ENCODE data around the gene AHRR. TPM values are rescaled to one million over a fixed set of nuclear protein-coding genes. Genes with fewer than 3 reads are reported as not detected.
"Not testable (repeated sequence)": the region's sequence is repeated elsewhere in the genome, so short reads cannot be mapped to it uniquely, and the experiment has no call there.

Gene AHRR
- total RNA-seq, 1 donor from 2014 or later = 7.4 TPM

DNA sequence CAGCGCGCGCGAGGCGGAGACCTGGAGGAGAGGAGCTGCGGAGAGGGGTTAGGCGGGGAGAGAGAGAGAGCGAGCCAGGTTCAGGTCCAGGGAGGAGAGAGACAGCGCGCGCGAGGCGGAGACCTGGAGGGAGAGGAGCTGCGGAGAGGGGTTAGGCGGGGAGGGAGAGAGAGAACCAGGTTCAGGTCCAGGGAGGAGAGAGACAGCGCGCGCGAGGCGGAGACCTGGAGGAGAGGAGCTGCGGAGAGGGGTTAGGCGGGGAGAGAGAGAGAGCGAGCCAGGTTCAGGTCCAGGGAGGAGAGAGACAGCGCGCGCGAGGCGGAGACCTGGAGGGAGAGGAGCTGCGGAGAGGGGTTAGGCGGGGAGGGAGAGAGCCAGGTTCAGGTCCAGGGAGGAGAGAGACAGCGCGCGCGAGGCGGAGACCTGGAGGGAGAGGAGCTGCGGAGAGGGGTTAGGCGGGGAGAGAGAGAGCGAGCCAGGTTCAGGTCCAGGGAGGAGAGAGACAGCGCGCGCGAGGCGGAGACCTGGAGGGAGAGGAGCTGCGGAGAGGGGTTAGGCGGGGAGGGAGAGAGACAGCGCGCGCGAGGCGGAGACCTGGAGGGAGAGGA is 152.8 kb downstream of the AHRR start:
- not testable (repeated sequence) for DNase-seq (ENCODE audit: low spot score)

DNA sequence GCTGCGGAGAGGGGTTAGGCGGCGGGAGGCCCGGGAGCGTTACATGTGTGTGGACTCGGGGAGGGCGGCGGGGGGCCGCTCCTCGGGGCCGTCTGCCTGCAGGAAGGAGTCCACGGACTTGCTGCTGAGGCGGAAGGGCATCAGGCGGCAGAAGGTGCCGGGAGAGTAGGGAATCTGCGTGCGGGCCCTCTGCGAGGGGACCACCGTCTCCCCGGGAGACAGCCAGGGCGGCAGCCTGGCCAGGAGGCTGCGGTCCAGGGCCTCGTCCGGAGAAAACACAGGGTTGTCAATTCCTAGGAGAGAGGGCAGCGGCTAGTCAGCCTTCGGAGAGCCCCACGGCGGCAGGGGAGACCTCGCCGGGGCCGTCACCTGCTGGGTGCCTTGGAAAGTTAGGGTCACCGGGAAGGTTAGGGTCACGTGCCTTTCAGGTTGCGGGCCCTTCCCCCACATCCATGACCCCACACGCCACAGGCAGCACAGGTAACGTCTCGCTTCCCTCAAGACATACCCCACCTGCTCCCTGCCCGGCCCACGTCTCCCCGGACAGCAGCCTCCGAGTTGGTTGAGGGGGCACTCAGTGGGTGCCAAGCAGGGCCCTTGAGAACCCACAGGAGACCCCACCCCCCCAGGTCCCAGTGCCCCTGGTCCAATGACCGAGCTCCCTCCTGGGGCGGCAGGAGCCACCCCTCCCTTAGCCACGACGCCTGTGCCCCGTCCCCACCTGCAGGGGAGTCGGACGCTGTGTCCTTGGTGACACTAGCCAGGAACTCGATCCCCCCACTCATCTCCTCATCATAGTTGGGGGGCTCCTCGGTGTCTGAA is 153.5 kb downstream of the AHRR start:
- DNase-seq (ENCODE audit: low spot score) = no peak

- no peak for DNase-seq (ENCODE audit: low spot score)
Observed at GRCh38 chr5:475704-476101, 154.2 kb downstream of the AHRR start.

DNA sequence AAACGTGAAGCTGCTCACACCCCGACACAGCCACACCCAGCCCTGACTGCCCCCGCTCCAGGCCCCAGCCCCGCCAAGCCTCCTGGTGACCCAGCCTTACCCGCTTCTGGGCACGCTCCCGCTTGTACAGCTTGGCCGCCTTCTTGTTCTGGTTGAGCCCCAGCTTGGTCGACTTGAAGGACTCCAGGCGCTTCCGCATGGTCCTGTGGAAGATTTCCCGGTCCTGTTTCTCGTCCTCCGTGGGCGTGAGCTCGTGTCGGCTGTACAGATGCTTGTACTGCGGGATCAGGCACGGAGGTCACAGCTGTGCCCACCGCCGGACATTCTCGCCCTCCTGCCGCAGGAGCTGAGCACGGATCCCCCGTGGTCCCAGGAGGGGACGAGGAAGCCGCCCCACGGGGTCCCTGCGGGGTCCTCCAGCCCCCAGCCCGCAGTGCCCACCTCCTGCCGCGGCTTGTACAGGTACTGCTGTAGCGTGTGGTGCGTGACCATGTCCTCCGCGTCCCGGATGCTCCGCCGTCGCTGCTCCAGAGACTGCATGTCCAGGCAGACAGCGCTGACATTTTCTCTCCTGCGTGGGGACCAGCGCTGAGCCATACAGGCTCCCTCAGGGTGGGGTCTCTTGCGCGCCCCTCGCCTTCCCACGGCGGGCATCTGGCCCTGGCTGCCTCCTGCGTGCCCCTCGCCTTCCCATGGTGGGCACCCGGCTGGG is 154.7 kb downstream of the AHRR start:
- no peak for DNase-seq (ENCODE audit: low spot score)

- no peak for DNase-seq (ENCODE audit: low spot score)
Observed at GRCh38 chr5:476814-477175, 155.3 kb downstream of the AHRR start.

GRCh38 chr5:477247-477646 is 155.7 kb downstream of the AHRR start:
- DNase-seq (ENCODE audit: low spot score) = no peak

DNA sequence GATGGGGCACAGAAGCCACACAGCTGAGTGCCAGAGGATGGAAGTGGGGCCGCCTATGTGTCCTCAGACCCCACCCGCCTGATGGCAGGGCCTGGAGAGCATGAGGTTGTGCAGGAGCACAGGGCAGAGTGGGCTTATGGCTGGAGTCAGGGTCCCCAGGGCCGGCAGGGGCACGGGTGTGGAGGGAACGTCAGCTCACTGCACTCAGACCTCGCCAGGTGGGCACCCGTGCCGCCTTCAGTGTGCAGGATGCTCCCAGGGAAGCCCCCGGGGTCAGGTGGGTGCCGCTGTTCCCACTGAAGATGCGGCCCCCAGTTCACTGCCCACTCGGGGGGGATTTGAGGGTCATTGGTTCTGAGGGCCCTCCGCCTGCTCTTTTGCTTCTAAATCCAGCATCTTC is 156.4 kb downstream of the AHRR start:
- no peak for DNase-seq (ENCODE audit: low spot score)

DNA sequence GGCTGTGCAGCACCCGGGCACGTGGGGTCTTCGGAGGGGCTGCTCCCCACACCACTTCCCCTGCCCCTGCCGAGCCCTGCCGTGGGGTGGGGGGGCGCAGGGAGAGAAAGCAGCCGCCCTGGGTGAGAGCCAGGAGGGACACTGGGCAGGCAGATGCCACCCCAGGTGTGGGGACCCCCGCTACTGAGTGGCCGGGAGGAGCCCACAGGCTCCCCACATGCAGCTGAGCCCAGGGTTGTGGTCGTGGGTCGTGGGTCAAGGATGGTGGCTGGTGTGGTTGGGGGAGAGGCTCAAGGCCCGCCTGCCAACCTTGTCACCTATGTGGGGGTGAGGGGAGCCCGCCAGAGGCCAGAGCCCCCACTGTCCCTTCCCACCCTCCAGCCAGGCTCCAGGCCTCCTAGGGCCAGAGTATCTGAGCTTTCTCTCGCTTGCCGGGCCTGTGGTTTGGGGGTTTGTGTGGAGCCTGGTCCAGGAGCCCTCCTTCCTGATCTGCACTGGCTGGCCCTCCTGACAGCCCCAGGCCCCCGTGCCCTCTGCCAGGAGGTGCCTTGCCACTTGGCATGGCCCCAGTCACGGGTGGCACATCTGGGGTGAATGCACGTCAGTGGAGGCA is 157.0 kb downstream of the AHRR start:
- DNase-seq (ENCODE audit: low spot score) = no peak

DNA sequence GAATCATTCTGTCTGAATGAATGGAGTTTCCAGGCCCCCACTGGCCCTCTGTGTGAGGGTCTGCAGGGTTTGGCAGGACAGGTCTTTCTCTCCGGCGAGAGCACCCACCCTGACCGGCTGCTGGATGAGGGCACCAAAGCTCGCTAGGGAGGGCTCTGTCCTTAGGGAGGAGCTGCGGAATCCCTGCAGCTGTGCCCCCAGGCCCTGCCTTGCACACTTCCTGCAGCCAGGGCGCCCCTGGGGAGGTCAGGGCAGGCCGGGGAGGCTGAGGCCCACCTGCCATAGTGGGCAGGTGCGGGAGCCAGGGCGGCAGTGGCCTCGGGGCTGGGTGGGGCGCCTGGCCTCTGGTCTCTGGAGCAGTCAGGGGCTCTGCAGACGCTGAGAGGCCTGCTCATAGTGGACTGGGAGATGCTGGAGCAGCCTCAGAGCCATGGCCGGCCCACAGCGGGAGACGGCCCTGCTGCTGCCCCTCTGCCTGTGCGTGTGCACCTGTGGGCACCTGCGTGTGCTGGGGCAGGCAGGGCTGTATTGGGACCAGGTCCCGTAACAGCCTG is 157.5 kb downstream of the AHRR start:
- DNase-seq (ENCODE audit: low spot score) = no peak

- DNase-seq (ENCODE audit: low spot score) = no peak
Observed at GRCh38 chr5:479566-480319, 158.2 kb downstream of the AHRR start.

DNA sequence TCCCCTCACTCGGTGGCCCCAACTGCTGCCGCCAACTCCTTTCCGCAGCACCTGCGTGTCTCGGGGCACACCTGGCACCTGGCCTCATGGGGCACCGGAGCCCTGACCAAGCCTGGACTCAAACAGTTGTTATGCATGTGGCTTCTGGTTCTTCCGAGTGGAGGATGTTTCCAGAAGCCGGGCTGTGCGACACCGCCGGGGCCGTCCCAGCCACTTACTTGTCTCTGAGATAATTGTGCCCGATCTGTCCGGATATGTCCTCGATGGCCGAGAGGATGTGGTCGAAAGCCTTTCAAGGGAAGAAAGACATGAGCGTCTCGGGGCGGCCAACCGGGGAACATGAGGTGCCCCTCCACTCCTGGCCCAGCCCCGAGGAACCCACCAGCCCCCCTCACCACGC is 159.8 kb downstream of the AHRR start:
- no peak for DNase-seq (ENCODE audit: low spot score)

DNA sequence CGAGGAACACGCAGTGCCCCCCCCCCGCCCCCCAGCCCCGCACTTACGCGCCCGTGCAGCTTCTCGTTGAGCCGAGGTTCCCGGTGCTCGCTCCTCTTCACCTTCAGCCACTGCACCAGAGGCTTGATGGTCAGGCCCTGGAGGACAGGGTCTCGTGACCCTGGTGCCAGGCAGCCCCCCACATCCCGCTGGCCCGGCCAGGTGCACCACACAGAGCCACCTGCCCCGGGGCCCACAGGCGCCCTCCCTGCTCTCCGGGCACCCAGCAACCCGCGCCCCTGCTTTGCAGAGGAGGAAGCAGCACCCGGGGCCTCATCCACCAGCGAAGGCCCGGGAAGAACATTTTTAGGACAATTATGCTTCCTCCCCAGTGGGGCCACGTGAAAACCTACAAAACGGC is 160.5 kb downstream of the AHRR start:
- DNase-seq (ENCODE audit: low spot score) = no peak

GRCh38 chr5:482506-482905 is 161.0 kb downstream of the AHRR start:
- no peak for DNase-seq (ENCODE audit: low spot score)

DNA sequence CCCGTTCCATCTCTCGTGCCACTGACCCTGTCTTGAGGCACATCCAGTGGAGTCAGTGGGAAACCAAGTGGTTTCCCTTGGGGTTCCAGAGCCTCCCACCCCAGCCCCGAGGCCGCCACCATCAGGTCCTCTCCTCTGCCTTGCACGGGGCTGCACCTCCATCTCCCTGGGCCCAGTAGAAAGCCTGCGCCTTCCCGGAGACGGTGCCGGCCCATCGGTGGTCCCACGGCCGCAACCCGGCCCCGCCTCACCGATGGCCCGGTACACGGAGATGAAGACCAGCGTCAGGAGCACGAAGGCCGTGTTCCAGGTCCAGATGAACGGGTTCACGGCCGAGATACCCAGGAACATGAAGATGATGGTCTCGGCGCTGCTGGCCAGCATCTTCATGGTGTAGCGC is 161.5 kb downstream of the AHRR start:
- no peak for DNase-seq (ENCODE audit: low spot score)

DNA sequence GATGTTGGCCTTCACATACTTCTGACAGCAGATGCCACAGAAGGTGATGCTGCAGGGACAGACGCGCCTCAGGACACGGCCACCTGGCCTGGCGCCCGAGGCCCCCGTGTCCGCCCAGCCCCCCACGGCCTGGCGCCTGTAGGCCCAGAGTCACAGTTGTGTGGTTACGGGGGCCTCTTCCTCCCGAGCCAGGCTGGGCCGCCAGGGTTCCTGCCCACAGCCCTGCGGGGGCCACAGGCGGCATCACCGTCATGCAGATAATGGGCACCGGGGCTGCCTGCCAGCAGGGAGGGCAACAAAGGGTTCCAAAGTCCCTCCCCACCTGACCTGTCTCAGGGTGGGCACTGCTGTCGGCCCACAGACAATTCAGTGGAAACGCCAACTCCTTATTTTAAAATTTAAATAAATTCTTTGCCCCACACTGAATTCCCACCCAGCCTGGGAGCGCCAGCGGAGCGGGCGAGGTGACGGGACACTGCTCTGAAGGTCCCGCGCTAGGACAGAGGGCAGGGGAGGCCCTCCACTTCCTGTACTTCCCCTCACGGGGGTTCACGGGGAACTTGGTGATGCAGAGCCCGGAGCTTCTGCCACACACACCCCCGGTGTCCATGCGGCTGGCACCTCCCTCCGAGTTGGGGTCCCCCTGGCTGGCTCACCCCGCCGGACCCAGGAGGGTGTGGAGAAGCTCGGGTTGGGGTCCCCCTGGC is 162.1 kb downstream of the AHRR start:
- no peak for DNase-seq (ENCODE audit: low spot score)

GRCh38 chr5:484556-484955 is 163.0 kb downstream of the AHRR start:
- DNase-seq (ENCODE audit: low spot score) = no peak

DNA sequence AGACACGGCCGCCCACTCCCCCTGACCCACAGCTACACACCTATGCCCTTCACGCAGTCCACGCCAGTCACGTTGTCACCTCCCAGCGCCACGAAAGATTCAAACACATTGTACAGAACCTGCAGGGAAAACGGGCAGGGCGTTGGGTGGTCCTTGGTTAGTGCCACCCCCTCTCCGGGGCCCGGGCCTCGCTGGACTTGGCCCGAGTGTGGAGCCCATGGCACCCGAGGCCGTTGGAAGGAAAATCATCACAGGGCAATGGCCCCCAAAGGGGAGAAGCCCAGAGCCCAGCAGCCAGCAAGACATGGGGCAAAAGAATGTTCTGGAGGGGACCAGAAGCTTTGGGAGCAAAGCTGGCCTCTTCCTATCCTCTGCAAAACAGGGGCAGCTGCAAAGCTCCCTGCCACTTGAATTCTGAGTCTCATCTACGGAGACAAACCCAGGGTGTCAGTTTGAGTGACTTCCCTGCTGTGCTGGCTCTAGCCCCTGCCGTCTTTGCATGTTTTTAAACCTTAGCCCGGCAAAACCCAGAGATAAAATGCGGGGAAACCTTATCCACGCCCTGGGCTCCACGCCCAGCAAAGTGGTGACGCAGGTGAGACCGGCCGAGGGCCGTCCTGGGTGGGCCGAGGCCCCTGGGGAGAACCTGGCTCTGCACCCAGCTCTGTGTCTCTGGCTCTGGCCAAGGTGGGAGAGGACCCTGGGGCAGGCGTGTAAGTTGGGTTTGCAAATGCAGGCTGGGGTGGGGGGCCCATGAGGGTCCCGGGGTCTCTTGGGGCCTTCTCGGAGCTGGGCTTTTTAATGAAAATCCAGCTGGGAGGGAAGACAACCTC is 163.8 kb downstream of the AHRR start:
- no peak for DNase-seq (ENCODE audit: low spot score)

GRCh38 chr5:485946-486491 is 164.5 kb downstream of the AHRR start:
- DNase-seq (ENCODE audit: low spot score) = no peak

- DNase-seq (ENCODE audit: low spot score) = not testable (repeated sequence)
Observed at GRCh38 chr5:486597-486996, 165.1 kb downstream of the AHRR start.

Data from ureter (tissue), 1 donor.